H1 (cell line): ENCODE data around the gene RPSA. TPM values are rescaled to one million over a fixed set of nuclear protein-coding genes. Genes with fewer than 3 reads are reported as not detected.

Experiments
- ATF3 ChIP-seq: IDR thresholded peaks from 2 replicates; pipeline ENCODE4 v1.6.1; 2011; ENCODE audit warnings: low read depth, mild to moderate bottlenecking, low read length; ENCODE audit not compliant: insufficient read depth
- JUN ChIP-seq: IDR thresholded peaks from 2 replicates; pipeline ENCODE4 v1.6.1; 2011; ENCODE audit warnings: low read depth, mild to moderate bottlenecking, improper control_type of control experiment, low read length
- SIRT6 ChIP-seq: IDR thresholded peaks from one replicate; pipeline ENCODE4 v1.7.1; 2012; ENCODE audit warnings: low read length, inconsistent platforms
- TAF1 ChIP-seq: IDR thresholded peaks from 2 replicates; pipeline ENCODE4 v1.6.1; 2011; ENCODE audit warnings: mild to moderate bottlenecking, low read depth, low read length
- YY1 ChIP-seq: IDR thresholded peaks from 2 replicates; pipeline ENCODE4 v1.6.1; 2011; ENCODE audit warnings: low read depth, mild to moderate bottlenecking, low read length
- polyA plus RNA-seq, 7 experiments: library from polyadenylated mRNA; depleted of rRNA in 3 of 7; stranded (reverse) in 5 of 7; unstranded in 2 of 7; fragments of >200 nt in 5 of 7; fragments of 200-250 nt in 2 of 7; gene quantifications; 1 replicate in 5 of 7; 2 replicates in 1 of 7; 4 replicates in 1 of 7; pipeline versions ENCODE4 v1.2.1 to v1.2.3, GENCODE V29; 2011 to 2013; ENCODE audit warnings: missing spikeins in 2 of 7, mixed read lengths in 2 of 7
- total RNA-seq: library from RNA; stranded (reverse); fragmentation: NEBNext Ultra II Directional; extraction: Animal tissue kit (Norgen Biotek cat#: 25700); gene quantifications from 2 replicates; pipeline ENCODE4 v1.2.1, GENCODE V29; 2021

Gene RPSA
- total and polyA plus RNA-seq, 2 of the 8 experiments (the other 6 are each of a cell fraction or from before 2014, with no cell fraction given) = 2,661 to 7,468 TPM

DNA sequence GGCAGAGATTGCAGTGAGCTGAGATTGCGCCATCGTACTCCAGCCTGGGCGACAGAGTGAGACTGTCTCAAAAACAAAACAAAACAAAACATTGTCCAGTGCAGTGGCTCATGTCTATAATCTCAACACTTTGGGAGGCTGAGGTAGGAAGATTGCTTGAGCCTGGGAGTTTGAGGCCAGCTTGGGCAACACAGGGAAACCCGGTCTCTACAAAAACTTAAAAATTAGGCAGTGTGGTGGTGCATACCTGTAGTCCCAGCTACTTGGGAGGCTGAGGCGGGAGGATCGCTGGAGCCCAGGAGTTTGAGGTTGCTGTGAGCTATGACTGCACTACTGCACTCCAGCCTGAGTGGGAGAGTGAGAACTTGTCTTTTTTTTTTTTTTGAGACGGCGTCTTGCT is 33.8 kb downstream of the RPSA start (continued):
- TF ChIP-seq ATF3 = no peak
- no peak for TF ChIP-seq JUN
- TF ChIP-seq YY1 = no peak
- no peak for TF ChIP-seq TAF1
- TF ChIP-seq SIRT6 = no peak
- TF ChIP-seq, all 59 proteins: peak for 0
